MM.1S (cell line): ENCODE data around the gene SEC61A1.

Experiments used
- DNase-seq: peaks from one replicate; pipeline ENCODE4 v3.0.0-alpha.2; 2015
- H2AFZ ChIP-seq: fragments of 300-600 bp; sonication (generic); 2 replicates; pipeline ENCODE4 v1.6.0; 2016; ENCODE audit warnings: antibody characterized with exemption, low read length
- H3F3A ChIP-seq: fragments of 300-600 bp; sonication (generic); 2 replicates; pipeline ENCODE4 v1.6.1; 2016; ENCODE audit warnings: mild to moderate bottlenecking, antibody characterized with exemption, low read length, moderate library complexity, mixed read lengths; ENCODE audit not compliant: insufficient read depth
- H3K27ac ChIP-seq: fragments of 300-600 bp; sonication (generic); 2 replicates; pipeline ENCODE4 v1.5.1; 2016; ENCODE audit warnings: mild to moderate bottlenecking, low read length
- H3K27me3 ChIP-seq: fragments of 300-600 bp; sonication (generic); replicated peaks from 2 replicates; pipeline ENCODE4 v1.6.0; 2016; ENCODE audit warnings: low read length; ENCODE audit not compliant: insufficient read depth
- H3K36me3 ChIP-seq: fragments of 300-600 bp; sonication (generic); replicated peaks from 2 replicates; pipeline ENCODE4 v1.6.1; 2016; ENCODE audit warnings: mild to moderate bottlenecking, low read length, mixed read lengths; ENCODE audit not compliant: insufficient read depth
- H3K4me1 ChIP-seq: fragments of 300-600 bp; sonication (generic); 2 replicates; pipeline ENCODE4 v1.6.1; 2016; ENCODE audit warnings: low read length, mixed read lengths
- H3K4me2 ChIP-seq: fragments of 300-600 bp; sonication (generic); 2 replicates; pipeline ENCODE4 v1.6.0; 2016; ENCODE audit warnings: low read depth, low read length
- H3K4me3 ChIP-seq: fragments of 300-600 bp; sonication (generic); 2 replicates; pipeline ENCODE4 v1.5.1; 2016; ENCODE audit warnings: low read length, mixed read lengths
- H3K79me2 ChIP-seq: fragments of 300-600 bp; sonication (generic); 2 replicates; pipeline ENCODE4 v1.6.1; 2016; ENCODE audit warnings: mixed run types, low read length, mixed read lengths
- H3K9ac ChIP-seq: fragments of 300-600 bp; sonication (generic); 2 replicates; pipeline ENCODE4 v1.6.1; 2016; ENCODE audit warnings: low read length, mixed read lengths
- H3K9me2 ChIP-seq: fragments of 300-600 bp; sonication (generic); replicated peaks from 2 replicates; pipeline ENCODE4 v1.6.1; 2016; ENCODE audit warnings: mild to moderate bottlenecking, low read length, mixed read lengths; ENCODE audit not compliant: insufficient read depth
- H3K9me3 ChIP-seq: fragments of 300-600 bp; sonication (generic); replicated peaks from 2 replicates; pipeline ENCODE4 v1.6.1; 2016; ENCODE audit warnings: mild to moderate bottlenecking, low read length, mixed read lengths; ENCODE audit not compliant: insufficient read depth
- H4K20me1 ChIP-seq: fragments of 300-600 bp; sonication (generic); 2 replicates; pipeline ENCODE4 v1.6.1; 2016; ENCODE audit warnings: mild to moderate bottlenecking, low read length, moderate library complexity, mixed read lengths; ENCODE audit not compliant: insufficient read depth
- CTCF ChIP-seq: fragments of 300-600 bp; sonication (generic); IDR thresholded peaks from 2 replicates; pipeline ENCODE4 v1.5.1; 2016; ENCODE audit warnings: antibody characterized with exemption, low read length, mixed read lengths
- EZH2 ChIP-seq: fragments of 300-600 bp; sonication (generic); optimal IDR thresholded peaks from 2 replicates; pipeline ENCODE3; 2017; ENCODE audit warnings: low read depth, mild to moderate bottlenecking, antibody characterized with exemption, low read length, mixed read lengths
- EZH2phosphoT487 ChIP-seq: fragments of 300-600 bp; sonication (generic); IDR thresholded peaks from 2 replicates; pipeline ENCODE4 v1.6.1; 2018; ENCODE audit warnings: antibody characterized with exemption, low read length

SEC61A1 gene

DNA sequence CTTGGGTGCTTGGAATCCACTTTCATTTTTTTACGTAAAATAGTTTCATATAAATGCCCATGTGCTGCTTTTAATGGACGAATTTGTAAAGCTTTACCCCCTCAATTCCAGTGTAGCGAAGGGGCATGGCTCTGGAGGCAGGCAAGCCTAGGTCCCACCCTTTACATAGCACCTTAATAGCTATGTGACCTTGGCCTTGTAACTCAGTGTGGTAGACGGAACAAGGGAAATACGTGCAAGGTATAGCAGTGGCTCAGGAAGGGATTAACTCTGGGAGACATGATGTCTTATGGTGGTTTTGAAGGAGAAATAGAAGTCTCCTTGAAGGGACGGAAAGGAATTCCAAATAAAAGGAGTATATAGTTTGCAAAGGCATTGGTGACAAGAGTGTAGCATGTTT lies 1.4 kb downstream of the SEC61A1 start:
- H3K79me2 ChIP-seq = peaks cover 67% of the 10 kb centered on the region
- no peaks in the 10 kb centered on the region for H3F3A ChIP-seq
- H3K4me2 ChIP-seq = peak overlapping the region; percentile 94
- H2AFZ ChIP-seq = no peak overlapping the region
- H3K4me1 ChIP-seq = no peaks in the 10 kb centered on the region
- H3K4me3 ChIP-seq = peak overlapping the region; percentile 84
- peaks cover 6% of the 10 kb centered on the region for H3K36me3 ChIP-seq
- H4K20me1 ChIP-seq = peaks cover 22% of the 10 kb centered on the region
- peak overlapping the region; percentile 87; the same call in 1 of the 2 replicates for H3K27ac ChIP-seq
- TF ChIP-seq EZH2 (no peak), EZH2phosphoT487 (no peak), CTCF (no peak)
- no peaks in the 10 kb centered on the region for H3K9me2 ChIP-seq
- H3K27me3 ChIP-seq = no peaks in the 10 kb centered on the region
- peak overlapping the region; percentile 96 for H3K9ac ChIP-seq
- no peaks in the 10 kb centered on the region for H3K9me3 ChIP-seq
- no peak for DNase-seq

DNA sequence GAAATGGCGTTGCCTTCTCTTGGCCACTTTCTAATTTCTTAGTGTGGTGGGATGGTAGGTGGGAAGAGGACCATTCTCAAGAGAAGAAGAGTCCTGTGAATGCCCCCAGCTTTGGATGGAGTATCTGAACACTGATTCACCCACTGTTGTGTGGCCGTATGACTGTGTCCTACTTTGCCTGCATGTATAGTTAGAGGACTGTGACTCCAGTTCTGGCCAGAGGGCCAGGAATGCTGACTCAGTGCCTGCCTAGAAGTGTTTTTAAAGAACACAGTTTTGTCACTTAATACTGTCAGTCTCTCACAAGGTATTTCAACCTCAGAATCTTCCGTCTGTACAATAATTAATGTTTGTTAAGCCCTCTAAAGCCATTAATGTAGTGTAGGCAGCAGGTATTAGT lies 2.1 kb downstream of the SEC61A1 start:
- peak; percentile 18 for DNase-seq
- no peaks in the 10 kb centered on the region for H3K9me2 ChIP-seq
- H3K4me2 ChIP-seq = peak overlapping the region; percentile 94
- H4K20me1 ChIP-seq = peaks cover 22% of the 10 kb centered on the region
- peak overlapping the region; percentile 96; the same call in 1 of the 2 replicates for H3K9ac ChIP-seq
- no peak for TF ChIP-seq CTCF
- TF ChIP-seq EZH2 = no peak
- no peak for TF ChIP-seq EZH2phosphoT487
- peak overlapping the region; percentile 84 for H3K4me3 ChIP-seq
- H3K4me1 ChIP-seq = no peaks in the 10 kb centered on the region
- no peaks in the 10 kb centered on the region for H3F3A ChIP-seq
- peaks cover 6% of the 10 kb centered on the region for H3K36me3 ChIP-seq
- H3K27me3 ChIP-seq = no peaks in the 10 kb centered on the region
- no peak overlapping the region for H2AFZ ChIP-seq
- H3K9me3 ChIP-seq = no peaks in the 10 kb centered on the region
- no peak overlapping the region for H3K27ac ChIP-seq
- H3K79me2 ChIP-seq = peaks cover 75% of the 10 kb centered on the region

GRCh38 chr3:128056258-128056657 lies 4.0 kb downstream of the SEC61A1 start:
- no peaks in the 10 kb centered on the region for H3K9me3 ChIP-seq
- H3K79me2 ChIP-seq = peaks cover 91% of the 10 kb centered on the region
- H3K9ac ChIP-seq = no peak overlapping the region
- no peak overlapping the region for H3K27ac ChIP-seq
- TF ChIP-seq EZH2 (no peak), CTCF (no peak), EZH2phosphoT487 (no peak)
- H2AFZ ChIP-seq = no peak overlapping the region
- no peak overlapping the region for H3K4me2 ChIP-seq
- H4K20me1 ChIP-seq = peaks cover 26% of the 10 kb centered on the region
- no peak overlapping the region for H3K4me3 ChIP-seq
- peaks cover 24% of the 10 kb centered on the region for H3K36me3 ChIP-seq
- DNase-seq = no peak
- H3F3A ChIP-seq = peaks cover 7% of the 10 kb centered on the region
- H3K9me2 ChIP-seq = no peaks in the 10 kb centered on the region
- no peaks in the 10 kb centered on the region for H3K4me1 ChIP-seq
- H3K27me3 ChIP-seq = no peaks in the 10 kb centered on the region
